ENCODE measurements around the gene ACCSL. TPM values are rescaled to one million over a fixed set of nuclear protein-coding genes. Genes with fewer than 3 reads are reported as not detected.

The ACCSL gene
- total RNA-seq, 1 experiment from 2014 or later, result not detected

DNA sequence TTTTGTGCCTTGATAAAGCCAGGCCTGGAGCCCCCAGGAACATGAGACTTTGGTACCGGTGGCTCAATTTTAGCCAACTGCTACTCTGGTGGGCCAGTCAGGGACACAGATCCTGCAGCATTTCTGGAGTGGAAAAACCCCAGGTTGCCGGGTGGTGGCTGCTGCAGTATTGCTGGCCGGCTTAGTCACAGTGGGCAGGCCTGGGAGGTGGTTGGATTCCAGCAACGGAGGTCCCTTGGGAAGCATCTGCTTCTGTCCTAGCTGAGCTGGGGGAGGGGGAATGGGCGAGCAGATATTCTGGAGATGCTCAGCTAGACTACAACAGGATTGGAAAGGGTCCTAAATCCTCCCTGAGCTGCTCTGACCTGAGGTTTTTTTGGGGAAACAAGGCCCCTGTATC lies 31.6 kb upstream of the ACCSL start:
- Mint-ChIP-seq H3K27me3 (ENCODE audit: unreplicated experiment) (peaks cover 62% of the 10 kb centered on the region), H3K36me3 (ENCODE audit: insufficient read depth, unreplicated experiment) (no peaks in the 10 kb centered on the region), H3K4me1 (ENCODE audit: low read depth, unreplicated experiment) (no peaks in the 10 kb centered on the region), H3K9me3 (ENCODE audit: low read depth, unreplicated experiment) (no peaks in the 10 kb centered on the region), H3K27ac (ENCODE audit: unreplicated experiment) (no peak overlapping the region), H3K4me3 (ENCODE audit: low read depth, unreplicated experiment) (no peak overlapping the region)
- DNase-seq, result no peak
- CTCF ChIA-PET, result no interaction called here
- TF ChIP-seq, protein P1, sequence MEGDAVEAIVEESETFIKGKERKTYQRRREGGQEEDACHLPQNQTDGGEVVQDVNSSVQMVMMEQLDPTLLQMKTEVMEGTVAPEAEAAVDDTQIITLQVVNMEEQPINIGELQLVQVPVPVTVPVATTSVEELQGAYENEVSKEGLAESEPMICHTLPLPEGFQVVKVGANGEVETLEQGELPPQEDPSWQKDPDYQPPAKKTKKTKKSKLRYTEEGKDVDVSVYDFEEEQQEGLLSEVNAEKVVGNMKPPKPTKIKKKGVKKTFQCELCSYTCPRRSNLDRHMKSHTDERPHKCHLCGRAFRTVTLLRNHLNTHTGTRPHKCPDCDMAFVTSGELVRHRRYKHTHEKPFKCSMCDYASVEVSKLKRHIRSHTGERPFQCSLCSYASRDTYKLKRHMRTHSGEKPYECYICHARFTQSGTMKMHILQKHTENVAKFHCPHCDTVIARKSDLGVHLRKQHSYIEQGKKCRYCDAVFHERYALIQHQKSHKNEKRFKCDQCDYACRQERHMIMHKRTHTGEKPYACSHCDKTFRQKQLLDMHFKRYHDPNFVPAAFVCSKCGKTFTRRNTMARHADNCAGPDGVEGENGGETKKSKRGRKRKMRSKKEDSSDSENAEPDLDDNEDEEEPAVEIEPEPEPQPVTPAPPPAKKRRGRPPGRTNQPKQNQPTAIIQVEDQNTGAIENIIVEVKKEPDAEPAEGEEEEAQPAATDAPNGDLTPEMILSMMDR (IDR thresholded peaks at IDR 0.05; ENCODE audit: unreplicated experiment), result no peak
- intact Hi-C loops (cut with micrococcal nuclease; ENCODE audit: unreplicated experiment), result no loop called here
- no TSS peak for BruUV-seq (replicated peaks)

DNA sequence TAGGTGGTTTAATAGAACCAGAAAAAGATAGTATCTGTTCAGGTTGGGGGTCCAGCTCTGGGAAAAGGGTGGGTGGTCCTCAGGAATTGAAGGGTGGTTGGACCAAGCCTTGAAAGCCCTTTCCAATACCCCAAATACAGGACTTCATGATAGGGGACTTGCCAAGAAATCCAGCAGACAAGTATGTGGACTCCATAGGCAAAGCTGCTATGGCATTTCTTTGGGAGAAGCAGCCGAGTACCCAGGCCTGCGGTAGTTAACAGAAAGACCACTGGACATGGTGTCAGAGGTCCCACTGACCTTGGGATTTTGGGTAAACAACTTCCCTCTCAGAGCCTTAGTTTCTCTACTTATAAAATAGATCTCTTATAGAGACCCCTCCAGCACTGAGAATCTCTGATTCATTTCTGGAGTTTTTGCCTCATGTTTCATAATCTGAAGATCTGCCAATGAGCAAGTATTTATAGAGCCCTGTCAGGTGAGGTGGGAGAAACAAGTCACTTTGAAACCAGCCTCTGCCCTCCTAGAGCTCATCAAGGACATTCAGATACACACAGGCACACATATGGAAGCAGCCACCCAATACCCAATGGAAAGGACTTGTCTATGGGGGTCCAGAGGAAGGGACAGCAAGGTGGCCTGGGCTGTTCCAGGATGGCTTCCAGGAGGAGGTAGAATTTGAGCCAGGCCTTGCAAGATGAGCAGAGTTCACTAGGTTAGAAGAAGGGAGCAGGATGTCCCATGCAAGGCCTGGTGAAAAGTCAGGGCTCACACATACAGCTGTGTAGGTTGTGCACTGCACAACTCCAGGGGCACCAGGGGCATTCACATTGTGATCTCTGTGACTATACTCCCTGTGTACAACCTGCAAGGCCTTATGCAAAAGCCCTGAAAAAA lies 31.0 kb upstream of the ACCSL start:
- no TSS peak for BruUV-seq (replicated peaks)
- intact Hi-C loops (cut with micrococcal nuclease; ENCODE audit: unreplicated experiment), result no loop called here
- Mint-ChIP-seq H3K36me3 (ENCODE audit: insufficient read depth, unreplicated experiment) (no peaks in the 10 kb centered on the region), H3K4me3 (ENCODE audit: low read depth, unreplicated experiment) (no peak overlapping the region), H3K9me3 (ENCODE audit: low read depth, unreplicated experiment) (no peaks in the 10 kb centered on the region), H3K27ac (ENCODE audit: unreplicated experiment) (no peak overlapping the region), H3K4me1 (ENCODE audit: low read depth, unreplicated experiment) (no peaks in the 10 kb centered on the region), H3K27me3 (ENCODE audit: unreplicated experiment) (peaks cover 60% of the 10 kb centered on the region)
- CTCF ChIA-PET, result no interaction called here
- no peak for DNase-seq
- TF ChIP-seq, protein P1 (IDR thresholded peaks at IDR 0.05; ENCODE audit: unreplicated experiment), result no peak

DNA sequence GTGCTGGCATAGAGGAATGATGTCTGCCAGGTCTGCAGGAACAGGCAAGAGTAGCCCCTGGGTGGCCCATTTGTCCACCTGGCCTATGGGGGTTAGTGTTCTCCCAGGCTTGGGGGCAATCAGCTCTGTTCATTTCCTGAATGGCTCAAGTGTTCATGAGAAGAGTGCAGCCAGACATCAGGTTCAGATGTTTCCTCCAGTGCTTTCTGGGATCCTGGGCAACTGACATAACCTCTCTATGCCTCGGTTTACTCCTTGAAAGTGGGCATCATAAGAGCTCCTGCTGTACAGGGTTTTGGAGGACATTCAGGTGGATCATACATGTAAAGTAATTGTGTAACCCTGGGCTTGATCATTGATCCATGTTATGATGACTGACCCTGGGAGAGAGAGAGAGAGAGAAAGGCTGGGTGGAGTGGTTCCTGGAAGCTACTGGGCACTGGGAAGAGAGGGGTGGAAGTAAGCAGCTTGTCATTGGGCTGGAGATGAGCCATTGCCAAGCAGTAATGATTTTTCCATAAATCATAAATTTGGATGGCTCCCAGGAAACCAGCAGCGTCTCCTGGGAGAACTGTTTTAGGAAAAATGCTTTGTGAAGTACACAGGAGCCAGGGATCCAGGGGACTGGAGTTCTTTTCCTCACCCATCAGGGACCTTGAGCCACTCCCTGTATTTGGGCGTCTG lies 30.2 kb upstream of the ACCSL start:
- intact Hi-C loops (cut with micrococcal nuclease; ENCODE audit: unreplicated experiment), result no loop called here
- H3K27ac Mint-ChIP-seq (ENCODE audit: unreplicated experiment), result no peak overlapping the region
- DNase-seq, result no peak
- H3K27me3 Mint-ChIP-seq (ENCODE audit: unreplicated experiment), result peaks cover 56% of the 10 kb centered on the region
- no peaks in the 10 kb centered on the region for H3K36me3 Mint-ChIP-seq (ENCODE audit: insufficient read depth, unreplicated experiment)
- CTCF ChIA-PET, result no interaction called here
- BruUV-seq (replicated peaks), result no TSS peak
- H3K9me3 Mint-ChIP-seq (ENCODE audit: low read depth, unreplicated experiment), result peaks cover 2% of the 10 kb centered on the region
- TF ChIP-seq, protein P1 (IDR thresholded peaks at IDR 0.05; ENCODE audit: unreplicated experiment), result no peak
- H3K4me3 Mint-ChIP-seq (ENCODE audit: low read depth, unreplicated experiment), result no peak overlapping the region
- no peaks in the 10 kb centered on the region for H3K4me1 Mint-ChIP-seq (ENCODE audit: low read depth, unreplicated experiment)

DNA sequence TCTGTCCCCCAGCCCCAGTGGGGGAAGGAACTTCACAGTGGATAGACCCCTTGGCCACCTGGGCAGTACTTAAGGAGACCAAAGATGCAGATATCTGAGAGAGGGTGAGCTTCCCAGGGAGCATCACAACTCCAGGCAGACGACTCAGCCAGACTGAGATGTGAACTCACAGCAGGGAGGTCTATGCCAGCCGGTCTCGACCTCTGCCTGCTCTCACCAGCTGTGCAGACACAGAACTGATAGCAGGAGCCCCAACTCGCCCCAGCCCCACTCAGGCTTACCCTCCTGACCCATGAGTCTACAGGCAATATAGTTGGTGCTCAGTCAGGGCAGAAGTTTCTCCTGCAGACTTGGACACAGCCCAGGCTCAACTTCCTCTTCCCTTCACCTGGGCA lies 29.7 kb upstream of the ACCSL start:
- Mint-ChIP-seq H3K27ac (ENCODE audit: unreplicated experiment) (no peak overlapping the region), H3K27me3 (ENCODE audit: unreplicated experiment) (peaks cover 58% of the 10 kb centered on the region), H3K4me3 (ENCODE audit: low read depth, unreplicated experiment) (no peak overlapping the region), H3K9me3 (ENCODE audit: low read depth, unreplicated experiment) (peaks cover 3% of the 10 kb centered on the region), H3K36me3 (ENCODE audit: insufficient read depth, unreplicated experiment) (no peaks in the 10 kb centered on the region), H3K4me1 (ENCODE audit: low read depth, unreplicated experiment) (no peaks in the 10 kb centered on the region)
- no TSS peak for BruUV-seq (replicated peaks)
- no peak for DNase-seq
- TF ChIP-seq, protein P1 (IDR thresholded peaks at IDR 0.05; ENCODE audit: unreplicated experiment), result no peak
- intact Hi-C loops (cut with micrococcal nuclease; ENCODE audit: unreplicated experiment), result no loop called here
- CTCF ChIA-PET, result no interaction called here

Measured in Calu3 (cell line).